HG02852 (cell line): ENCODE data around the gene COMMD9.

Source experiments
- ATAC-seq: cut with Tn5 transposase; IDR thresholded peaks from one replicate; pipeline ENCODE4 v1.9.1; 2021; ENCODE audit warnings: mild to moderate bottlenecking, moderate library complexity; ENCODE audit not compliant: unreplicated experiment

Gene COMMD9

GRCh38 chr11:36258730-36259360 is 30.4 kb downstream of the COMMD9 start:
- ATAC-seq, result no peak

GRCh38 chr11:36257351-36257750 is 31.9 kb downstream of the COMMD9 start:
- ATAC-seq, result no peak

GRCh38 chr11:36254713-36255112 is 34.5 kb downstream of the COMMD9 start:
- ATAC-seq, result no peak

GRCh38 chr11:36253238-36253637 is 36.0 kb downstream of the COMMD9 start:
- no peak for ATAC-seq

- ATAC-seq, result no peak
Measured at GRCh38 chr11:36251823-36252222, 37.4 kb downstream of the COMMD9 start.

- no peak for ATAC-seq
Measured at GRCh38 chr11:36249246-36249645, 40.0 kb downstream of the COMMD9 start.

- no peak for ATAC-seq
Measured at GRCh38 chr11:36248436-36248835, 40.8 kb downstream of the COMMD9 start.

GRCh38 chr11:36247493-36247892 is 41.7 kb downstream of the COMMD9 start:
- ATAC-seq, result no peak

GRCh38 chr11:36243641-36244040 is 45.6 kb downstream of the COMMD9 start:
- ATAC-seq, result no peak

- ATAC-seq, result no peak
Measured at GRCh38 chr11:36241497-36241896, 47.7 kb downstream of the COMMD9 start.

- no peak for ATAC-seq
Measured at GRCh38 chr11:36240801-36241200, 48.4 kb downstream of the COMMD9 start.

- no peak for ATAC-seq
Measured at GRCh38 chr11:36240173-36240572, 49.1 kb downstream of the COMMD9 start.

- no peak for ATAC-seq
Measured at GRCh38 chr11:36239636-36240035, 49.6 kb downstream of the COMMD9 start.

GRCh38 chr11:36238881-36239280 is 50.3 kb downstream of the COMMD9 start:
- ATAC-seq, result no peak

GRCh38 chr11:36238036-36238631 is 51.1 kb downstream of the COMMD9 start:
- no peak for ATAC-seq

- ATAC-seq, result no peak
Measured at GRCh38 chr11:36237391-36237790, 51.8 kb downstream of the COMMD9 start.

GRCh38 chr11:36235750-36236149 is 53.5 kb downstream of the COMMD9 start:
- ATAC-seq, result no peak

GRCh38 chr11:36234825-36235224 is 54.4 kb downstream of the COMMD9 start:
- ATAC-seq, result no peak

- no peak for ATAC-seq
Measured at GRCh38 chr11:36233204-36233603, 56.0 kb downstream of the COMMD9 start.

- no peak for ATAC-seq
Measured at GRCh38 chr11:36230779-36231699, 58.2 kb downstream of the COMMD9 start.

GRCh38 chr11:36229091-36229705 is 60.0 kb downstream of the COMMD9 start:
- no peak for ATAC-seq
